ENCODE data around the gene KIF5B.
"Not testable (repeated sequence)": the region's sequence is repeated elsewhere in the genome, so short reads cannot be mapped to it uniquely, and the experiment has no call there.

GRCh38 chr10:32067931-32068330 lies 11.7 kb upstream of the KIF5B start:
- TF ChIP-seq NFIC (IDR thresholded peaks at IDR 0.05); ETV5 (CRISPR knock-in tag; IDR thresholded peaks at IDR 0.05; ENCODE audit: low read depth); E2F1 (CRISPR knock-in tag; IDR thresholded peaks at IDR 0.05); FOXM1 (IDR thresholded peaks at IDR 0.05; ENCODE audit: low read depth); FOXM1 (CRISPR knock-in tag; IDR thresholded peaks at IDR 0.05; ENCODE audit: low read depth); THAP7 (CRISPR knock-in tag; IDR thresholded peaks at IDR 0.05); ZBTB8A (IDR thresholded peaks at IDR 0.05; ENCODE audit: partially characterized antibody); SMARCA4 (IDR thresholded peaks at IDR 0.05); CTCF (IDR thresholded peaks at IDR 0.05 in 2 of 3, conservative IDR thresholded peaks at IDR 0.05 in 1 of 3; ENCODE audit: insufficient read depth in 2 of 3, low read depth in 1 of 3, low read length in 3 of 3); CBX1 (IDR thresholded peaks at IDR 0.05; ENCODE audit: low read depth); NFRKB (IDR thresholded peaks at IDR 0.05; ENCODE audit: low read depth); NONO (IDR thresholded peaks at IDR 0.05; ENCODE audit: low read depth in 2 of 2, low read length in 1 of 2); JUND (IDR thresholded peaks at IDR 0.05; ENCODE audit: borderline replicate concordance, low read depth, low read length); JUND (tag; IDR thresholded peaks at IDR 0.05; ENCODE audit: borderline replicate concordance, low read depth, low read length); E2F6 (IDR thresholded peaks at IDR 0.05; ENCODE audit: borderline replicate concordance in 1 of 2, extremely low read depth in 1 of 2, insufficient read depth in 1 of 2, insufficient read length in 1 of 2, low read depth in 1 of 2, low read length in 1 of 2, poor library complexity in 1 of 2, severe bottlenecking in 1 of 2): not testable (repeated sequence)

All from K562 (cell line).